ENCODE measurements around the gene BTNL9. TPM values are rescaled to one million over a fixed set of nuclear protein-coding genes. Genes with fewer than 3 reads are reported as not detected.

Gene BTNL9
- total and polyA plus RNA-seq, 12 donors, result 16.0 to 254 (median 31.0) TPM

GRCh38 chr5:181109489-181110013, 69.5 kb downstream of the BTNL9 start:
- WGBS, 2 donors, result 42 to 49% methylated on average over 11 of the region's 11 CpGs
- TF ChIP-seq CTCF (IDR thresholded peaks at IDR 0.05), result no peak
- Histone ChIP-seq H3K4me1 (peaks cover 0 to 2% (median 0%) of the 10 kb centered on the region in 9 donors), H3K27ac (no peak overlapping the region), H3K27me3 (peaks cover 2 to 93% (median 92%) of the 10 kb centered on the region in 7 donors), H3K4me3 (no peak overlapping the region), H3K36me3 (no peaks in the 10 kb centered on the region), H3K9me3 (no peaks in the 10 kb centered on the region)
- no peak for DNase-seq
- no peak for ATAC-seq
- intact Hi-C loops (cut with DNase I), result no loop called here

GRCh38 chr5:181111010-181111409, 70.9 kb downstream of the BTNL9 start:
- Histone ChIP-seq H3K36me3 (no peaks in the 10 kb centered on the region), H3K4me1 (peaks cover 0 to 12% (median 0%) of the 10 kb centered on the region in 9 donors), H3K27ac (no peak overlapping the region), H3K27me3 (peaks cover 5 to 97% (median 95%) of the 10 kb centered on the region in 7 donors), H3K4me3 (no peak overlapping the region), H3K9me3 (no peaks in the 10 kb centered on the region)
- intact Hi-C loops (cut with DNase I), result no loop called here
- no peak for DNase-seq
- no peak for TF ChIP-seq CTCF (IDR thresholded peaks at IDR 0.05)
- WGBS, 2 donors, result 82 to 89% methylated on average over 5 of the region's 5 CpGs
- ATAC-seq, result no peak

Small RNAs within 50 kb of the gene (microRNA-seq; reads per million reads assigned to microRNA genes)
- gene MIR8089, result 0 reads per million in 2 donors

Other genes with a start within 250 kb of the BTNL9 start
- gene MGAT1, start 237.5 kb upstream of the BTNL9 start, total RNA-seq, result 100 to 1,000 TPM in 2 of 10 donors, 10 to 100 TPM in 8; 50.1 to 118 (median 59.7) TPM
- 100 to 1,000 TPM in 1 of 2 donors, 10 to 100 TPM in 1; 71.7 to 127 TPM for gene MGAT1, start 237.5 kb upstream of the BTNL9 start, polyA plus RNA-seq
- 10 to 100 TPM; 11.3 to 17.6 (median 13.6) TPM for gene ZFP62, start 179.0 kb upstream of the BTNL9 start, total RNA-seq
- 10 to 100 TPM in 1 of 2 donors, 1 to 10 TPM in 1; 6.4 to 24.9 TPM for gene ZFP62, start 179.0 kb upstream of the BTNL9 start, polyA plus RNA-seq
- gene BTNL8, start 141.1 kb upstream of the BTNL9 start, total RNA-seq, result under 1 TPM in 2 of 10 donors, not detected in 8; 0.18 to 0.28 TPM
- gene BTNL8, start 141.1 kb upstream of the BTNL9 start, polyA plus RNA-seq, result under 1 TPM in 1 of 2 donors, not detected in 1; 0.09 TPM
- gene BTNL3, start 51.4 kb upstream of the BTNL9 start, total RNA-seq, result under 1 TPM in 1 of 10 donors, not detected in 9; 0.17 TPM
- under 1 TPM in 1 of 2 donors, not detected in 1; 0.03 TPM for gene BTNL3, start 51.4 kb upstream of the BTNL9 start, polyA plus RNA-seq
- gene OR2V1, start 90.9 kb downstream of the BTNL9 start, total RNA-seq, result not detected
- gene OR2V1, start 90.9 kb downstream of the BTNL9 start, polyA plus RNA-seq, result not detected
- not detected for gene OR2V2, start 107.3 kb downstream of the BTNL9 start, total RNA-seq
- gene OR2V2, start 107.3 kb downstream of the BTNL9 start, polyA plus RNA-seq, result not detected
- 1 to 10 TPM; 4.4 to 9.5 (median 6.0) TPM for gene TRIM7, start 164.9 kb downstream of the BTNL9 start, total RNA-seq
- 10 to 100 TPM in 1 of 2 donors, 1 to 10 TPM in 1; 3.9 to 30.8 TPM for gene TRIM7, start 164.9 kb downstream of the BTNL9 start, polyA plus RNA-seq
- gene TRIM41, start 183.0 kb downstream of the BTNL9 start, total RNA-seq, result 10 to 100 TPM; 17.3 to 28.2 (median 26.0) TPM
- gene TRIM41, start 183.0 kb downstream of the BTNL9 start, polyA plus RNA-seq, result 10 to 100 TPM; 12.1 to 20.5 TPM
- gene RACK1, start 203.6 kb downstream of the BTNL9 start, total RNA-seq, result 100 to 1,000 TPM; 581 to 916 (median 631) TPM
- gene RACK1, start 203.6 kb downstream of the BTNL9 start, polyA plus RNA-seq, result 1,000 to 10,000 TPM; 1,025 to 2,221 TPM
- gene TRIM52, start 220.9 kb downstream of the BTNL9 start, total RNA-seq, result 10 to 100 TPM in 1 of 10 donors, 1 to 10 TPM in 9; 5.5 to 15.8 (median 7.5) TPM
- gene TRIM52, start 220.9 kb downstream of the BTNL9 start, polyA plus RNA-seq, result 10 to 100 TPM in 1 of 2 donors, 1 to 10 TPM in 1; 4.1 to 27.1 TPM